AG09309 (cell line): ENCODE results near the gene UBE2K.
"Not testable (repeated sequence)": the region's sequence is repeated elsewhere in the genome, so short reads cannot be mapped to it uniquely, and the experiment has no call there.

ENCODE experiments used
- DNase-seq: peaks from one replicate; pipeline ENCODE4 v3.0.0-alpha.2; 2010; ENCODE audit warnings: low read depth
- H3K4me3 ChIP-seq: 2 replicates; pipeline ENCODE4 v1.5.1; 2011; ENCODE audit warnings: mild to moderate bottlenecking, low read depth, low read length, moderate library complexity; ENCODE audit not compliant: control insufficient read depth
- CTCF ChIP-seq: IDR thresholded peaks from 2 replicates; pipeline ENCODE4 v1.5.1; 2011; ENCODE audit warnings: mild to moderate bottlenecking, low read depth, low read length, inconsistent platforms; ENCODE audit not compliant: insufficient read depth, control insufficient read depth; ENCODE audit errors: missing control alignments

Gene UBE2K

GRCh38 chr4:39667706-39668105 is 30.2 kb upstream of the UBE2K start:
- no peak overlapping the region for H3K4me3 ChIP-seq
- no peak for TF ChIP-seq CTCF
- DNase-seq = no peak

GRCh38 chr4:39668887-39669286 is 29.0 kb upstream of the UBE2K start:
- no peak overlapping the region for H3K4me3 ChIP-seq
- no peak for DNase-seq
- no peak for TF ChIP-seq CTCF

- H3K4me3 ChIP-seq, DNase-seq: not testable (repeated sequence)
These were observed 27.6 kb upstream of the UBE2K start for GRCh38 chr4:39670296-39670695.

- not testable (repeated sequence) for H3K4me3 ChIP-seq, DNase-seq
These were observed 22.3 kb upstream of the UBE2K start for GRCh38 chr4:39675681-39676080.

GRCh38 chr4:39681003-39681402 is 16.9 kb upstream of the UBE2K start:
- DNase-seq, H3K4me3 ChIP-seq: not testable (repeated sequence)

- DNase-seq = no peak
- no peak for TF ChIP-seq CTCF
- no peak overlapping the region for H3K4me3 ChIP-seq
These were observed 15.8 kb upstream of the UBE2K start for GRCh38 chr4:39682138-39682537.

- H3K4me3 ChIP-seq = no peak overlapping the region
- no peak for TF ChIP-seq CTCF
- no peak for DNase-seq
These were observed 11.9 kb upstream of the UBE2K start for GRCh38 chr4:39685990-39686389.

- TF ChIP-seq CTCF = no peak
- no peak overlapping the region for H3K4me3 ChIP-seq
- no peak for DNase-seq
These were observed 10.9 kb upstream of the UBE2K start for GRCh38 chr4:39687014-39687413.
